Cardiac muscle cell (in vitro differentiated cells and primary cell): ENCODE measurements around the gene TP73. TPM values are rescaled to one million over a fixed set of nuclear protein-coding genes. Genes with fewer than 3 reads are reported as not detected.

Experiments
- DNase-seq, 2 donors: peaks; one replicate each; pipeline versions ENCODE4 v3.0.0 to v3.0.0-alpha.2; 2010 to 2017; ENCODE audit warnings: low read depth in 1 of 2, low spot score in 1 of 2
- H3K27ac ChIP-seq: fragments of 200-600 bp; sonication (generic); 2 replicates; pipeline ENCODE4 v1.5.1; 2016
- H3K27me3 ChIP-seq: fragments of 200-600 bp; sonication (generic); 2 replicates; pipeline ENCODE4 v1.6.0; 2016; ENCODE audit warnings: control low read depth
- H3K36me3 ChIP-seq: fragments of 200-600 bp; sonication (generic); 2 replicates; pipeline ENCODE4 v1.5.1; 2016; ENCODE audit warnings: control low read depth
- H3K4me1 ChIP-seq: fragments of 200-600 bp; sonication (generic); 2 replicates; pipeline ENCODE4 v1.8.1; 2017; ENCODE audit warnings: low read depth, mild to moderate bottlenecking, mixed run types
- H3K4me3 ChIP-seq: fragments of 200-600 bp; sonication (generic); 2 replicates; pipeline ENCODE4 v1.5.1; 2016; ENCODE audit warnings: mild to moderate bottlenecking
- H3K9me3 ChIP-seq: fragments of 200-600 bp; sonication (generic); 2 replicates; pipeline ENCODE4 v1.5.1; 2017; ENCODE audit warnings: low read depth, mild to moderate bottlenecking, control low read depth
- CTCF ChIP-seq: IDR thresholded peaks from 2 replicates; pipeline ENCODE4 v1.5.1; 2012; ENCODE audit warnings: low read depth, mild to moderate bottlenecking, low read length
- polyA plus RNA-seq: library from polyadenylated mRNA; unstranded; fragments of >200 nt; fragmentation: Nextera tagmentation; extraction: Ambion mirVana; gene quantifications from 2 replicates; pipeline ENCODE4 v1.2.1, GENCODE V29; 2016
- total RNA-seq: library from RNA; depleted of rRNA; stranded (reverse); fragments of >200 nt; gene quantifications from 2 replicates; pipeline ENCODE4 v1.2.3, GENCODE V29; 2016

TP73 gene
- total and polyA plus RNA-seq, 2 experiments from 2014 or later: 0.87 TPM; not detected in 1

GRCh38 chr1:3651026-3651929 is 1.0 kb upstream of the TP73 start:
- H3K27me3 ChIP-seq: peaks cover 63% of the 10 kb centered on the region
- TF ChIP-seq CTCF: no peak
- DNase-seq: peak in 1 of 2 donors; percentile 7

GRCh38 chr1:3652548-3653285 is 401 bp downstream of the TP73 start:
- Histone ChIP-seq H3K9me3 (no peaks in the 10 kb centered on the region), H3K4me3 (peak overlapping the region; percentile 18), H3K27ac (no peak overlapping the region), H3K27me3 (peaks cover 77% of the 10 kb centered on the region), H3K4me1 (no peaks in the 10 kb centered on the region), H3K36me3 (no peaks in the 10 kb centered on the region)
- DNase-seq: no peak
- no peak for TF ChIP-seq CTCF

More at GRCh38 chr1:3651026-3651929, 1.0 kb upstream of the TP73 start:
- Histone ChIP-seq H3K4me1 (no peaks in the 10 kb centered on the region), H3K4me3 (no peak overlapping the region), H3K27ac (no peak overlapping the region), H3K36me3 (peaks cover 4% of the 10 kb centered on the region), H3K9me3 (no peaks in the 10 kb centered on the region)

- H3K9me3 ChIP-seq: no peaks in the 10 kb centered on the region
- no peak for TF ChIP-seq CTCF
- peaks cover 80% of the 10 kb centered on the region for H3K27me3 ChIP-seq
- no peak for DNase-seq
- no peaks in the 10 kb centered on the region for H3K4me1 ChIP-seq
- H3K27ac ChIP-seq: no peak overlapping the region
- no peak overlapping the region for H3K4me3 ChIP-seq
- no peaks in the 10 kb centered on the region for H3K36me3 ChIP-seq
Measured at GRCh38 chr1:3653286-3653618, 936 bp downstream of the TP73 start.

GRCh38 chr1:3654549-3655281 is 2.4 kb downstream of the TP73 start:
- no peaks in the 10 kb centered on the region for H3K9me3 ChIP-seq
- no peak for TF ChIP-seq CTCF
- no peaks in the 10 kb centered on the region for H3K4me1 ChIP-seq
- no peak overlapping the region for H3K4me3 ChIP-seq
- no peak for DNase-seq
- no peak overlapping the region for H3K27ac ChIP-seq
- H3K36me3 ChIP-seq: no peaks in the 10 kb centered on the region
- peaks cover 80% of the 10 kb centered on the region for H3K27me3 ChIP-seq

GRCh38 chr1:3656450-3657095 is 4.3 kb downstream of the TP73 start:
- Histone ChIP-seq H3K4me3 (no peak overlapping the region), H3K36me3 (no peaks in the 10 kb centered on the region), H3K9me3 (no peaks in the 10 kb centered on the region), H3K4me1 (no peaks in the 10 kb centered on the region), H3K27ac (no peak overlapping the region), H3K27me3 (peaks cover 78% of the 10 kb centered on the region)
- no peak for TF ChIP-seq CTCF
- DNase-seq: no peak
